Measurements from ENCODE around the gene FHIT. TPM values are rescaled to one million over a fixed set of nuclear protein-coding genes. Genes with fewer than 3 reads are reported as not detected.

The FHIT gene
- total RNA-seq, 1 donor from 2014 or later, result 20.2 TPM

DNA sequence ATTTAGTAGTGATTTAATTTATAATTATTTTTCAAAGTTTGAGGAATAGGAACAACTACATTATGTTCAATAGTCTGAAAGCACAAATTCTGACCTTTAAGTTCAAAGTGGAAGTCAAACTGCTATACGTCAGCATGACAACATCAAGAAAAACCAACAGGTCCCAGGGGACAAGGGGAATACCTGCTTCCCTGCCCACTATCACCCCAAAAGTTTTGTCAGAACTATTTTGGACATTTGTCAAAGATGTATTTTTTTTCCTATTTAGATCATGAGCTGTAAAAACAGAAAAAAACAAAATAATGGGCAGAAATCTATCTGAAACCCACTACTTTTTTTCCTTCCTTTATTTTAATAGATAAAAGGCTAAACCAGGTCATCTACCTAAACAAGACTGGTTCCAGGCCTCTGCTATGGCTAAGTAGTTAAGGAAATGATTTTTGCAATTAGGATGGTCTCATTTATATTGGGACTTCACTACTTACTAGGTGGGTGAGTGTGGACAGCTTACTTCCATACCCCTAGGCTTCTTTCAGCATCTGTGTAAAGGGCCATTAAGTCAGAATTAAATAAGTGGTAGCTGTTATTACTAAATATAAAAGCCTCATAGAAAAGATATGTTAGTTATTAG, 746.3 kb downstream of the FHIT start:
- H3K36me3 Mint-ChIP-seq (ENCODE audit: low read depth, unreplicated experiment), result no peaks in the 10 kb centered on the region

DNA sequence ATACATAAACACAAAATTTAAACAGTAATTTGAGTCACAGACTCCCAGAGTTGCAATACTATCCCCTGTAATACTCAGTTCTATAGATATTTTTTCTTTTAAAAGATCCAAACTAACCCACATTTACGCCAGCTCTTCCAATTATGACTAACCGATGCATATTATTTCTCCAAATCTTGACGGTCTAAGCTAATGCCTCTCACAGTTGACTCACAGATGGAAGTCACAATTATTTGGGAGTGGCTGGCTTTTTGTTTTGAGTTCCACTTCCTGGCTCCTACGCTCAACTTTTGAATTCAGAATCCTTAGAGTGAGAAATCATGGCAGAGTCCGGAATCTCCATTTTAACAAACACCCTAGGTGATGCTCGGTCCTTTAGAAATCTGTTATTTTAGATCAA, 749.9 kb downstream of the FHIT start:
- no peak for DNase-seq (ENCODE audit: low spot score)
- H3K9me3 Mint-ChIP-seq (ENCODE audit: unreplicated experiment), result no peaks in the 10 kb centered on the region
- H3K27me3 Mint-ChIP-seq (ENCODE audit: unreplicated experiment), result no peaks in the 10 kb centered on the region
- TF ChIP-seq CTCF (IDR thresholded peaks at IDR 0.05; ENCODE audit: unreplicated experiment), result no peak
- no peaks in the 10 kb centered on the region for H3K4me1 Mint-ChIP-seq (ENCODE audit: unreplicated experiment)
- no peak overlapping the region for H3K27ac Mint-ChIP-seq (ENCODE audit: unreplicated experiment)
- H3K4me3 Mint-ChIP-seq (ENCODE audit: unreplicated experiment), result no peak overlapping the region
- no peaks in the 10 kb centered on the region for H3K36me3 Mint-ChIP-seq (ENCODE audit: low read depth, unreplicated experiment)

More for the DNA sequence above, 746.3 kb downstream of the FHIT start:
- no peak overlapping the region for H3K4me3 Mint-ChIP-seq (ENCODE audit: unreplicated experiment)
- H3K4me1 Mint-ChIP-seq (ENCODE audit: unreplicated experiment), result no peaks in the 10 kb centered on the region
- no peak for TF ChIP-seq CTCF (IDR thresholded peaks at IDR 0.05; ENCODE audit: unreplicated experiment)
- no peaks in the 10 kb centered on the region for H3K9me3 Mint-ChIP-seq (ENCODE audit: unreplicated experiment)
- H3K27ac Mint-ChIP-seq (ENCODE audit: unreplicated experiment), result no peak overlapping the region
- no peaks in the 10 kb centered on the region for H3K27me3 Mint-ChIP-seq (ENCODE audit: unreplicated experiment)
- no peak for DNase-seq (ENCODE audit: low spot score)

DNA sequence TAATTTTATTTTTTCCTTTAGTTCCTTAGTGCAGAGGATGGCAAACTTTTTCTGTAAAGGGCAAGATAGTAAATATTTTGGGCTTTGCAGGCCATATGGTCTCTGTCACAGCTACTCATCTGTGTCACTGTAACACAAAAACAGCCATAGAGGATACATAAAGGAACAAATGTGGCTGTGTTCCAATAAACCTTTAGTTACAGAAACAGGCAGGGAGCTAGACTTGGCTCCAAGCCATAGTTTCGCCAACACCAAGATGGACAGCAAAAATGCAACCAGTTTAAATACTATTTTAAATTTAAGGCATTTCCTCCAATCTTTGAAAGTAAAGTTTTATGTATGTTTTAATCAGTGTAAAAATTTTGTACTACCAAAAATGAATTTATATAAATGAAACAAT, 753.4 kb downstream of the FHIT start:
- no peak for DNase-seq (ENCODE audit: low spot score)
- no peak for TF ChIP-seq CTCF (IDR thresholded peaks at IDR 0.05; ENCODE audit: unreplicated experiment)
- no peaks in the 10 kb centered on the region for H3K4me1 Mint-ChIP-seq (ENCODE audit: unreplicated experiment)
- H3K9me3 Mint-ChIP-seq (ENCODE audit: unreplicated experiment), result no peaks in the 10 kb centered on the region
- no peak overlapping the region for H3K27ac Mint-ChIP-seq (ENCODE audit: unreplicated experiment)
- no peaks in the 10 kb centered on the region for H3K36me3 Mint-ChIP-seq (ENCODE audit: low read depth, unreplicated experiment)
- no peaks in the 10 kb centered on the region for H3K27me3 Mint-ChIP-seq (ENCODE audit: unreplicated experiment)
- no peak overlapping the region for H3K4me3 Mint-ChIP-seq (ENCODE audit: unreplicated experiment)

- no peak for DNase-seq (ENCODE audit: low spot score)
- Mint-ChIP-seq H3K36me3 (ENCODE audit: low read depth, unreplicated experiment) (no peaks in the 10 kb centered on the region), H3K27ac (ENCODE audit: unreplicated experiment) (no peak overlapping the region), H3K4me3 (ENCODE audit: unreplicated experiment) (no peak overlapping the region), H3K27me3 (ENCODE audit: unreplicated experiment) (peaks cover 2% of the 10 kb centered on the region), H3K4me1 (ENCODE audit: unreplicated experiment) (no peaks in the 10 kb centered on the region), H3K9me3 (ENCODE audit: unreplicated experiment) (no peaks in the 10 kb centered on the region)
- TF ChIP-seq CTCF (IDR thresholded peaks at IDR 0.05; ENCODE audit: unreplicated experiment), result no peak
These were observed 760.3 kb downstream of the FHIT start for GRCh38 chr3:60490992-60491391.

GRCh38 chr3:60475096-60475495, 776.2 kb downstream of the FHIT start:
- H3K4me3 Mint-ChIP-seq (ENCODE audit: unreplicated experiment), result no peak overlapping the region
- H3K36me3 Mint-ChIP-seq (ENCODE audit: low read depth, unreplicated experiment), result no peaks in the 10 kb centered on the region
- TF ChIP-seq CTCF (IDR thresholded peaks at IDR 0.05; ENCODE audit: unreplicated experiment), result no peak
- DNase-seq (ENCODE audit: low spot score), result no peak
- no peaks in the 10 kb centered on the region for H3K4me1 Mint-ChIP-seq (ENCODE audit: unreplicated experiment)
- H3K27me3 Mint-ChIP-seq (ENCODE audit: unreplicated experiment), result peaks cover 2% of the 10 kb centered on the region
- H3K9me3 Mint-ChIP-seq (ENCODE audit: unreplicated experiment), result no peaks in the 10 kb centered on the region
- H3K27ac Mint-ChIP-seq (ENCODE audit: unreplicated experiment), result no peak overlapping the region
